ENCODE data around the gene IFIT1B. TPM values are rescaled to one million over a fixed set of nuclear protein-coding genes. Genes with fewer than 3 reads are reported as not detected.
A peak's percentile ranks its signal among the peaks of the same experiment; 100 is the strongest.
"Not testable (repeated sequence)": the region's sequence is repeated elsewhere in the genome, so short reads cannot be mapped to it uniquely, and the experiment has no call there.

IFIT1B gene
- total RNA-seq, 2 donors from 2014 or later, result not detected

DNA sequence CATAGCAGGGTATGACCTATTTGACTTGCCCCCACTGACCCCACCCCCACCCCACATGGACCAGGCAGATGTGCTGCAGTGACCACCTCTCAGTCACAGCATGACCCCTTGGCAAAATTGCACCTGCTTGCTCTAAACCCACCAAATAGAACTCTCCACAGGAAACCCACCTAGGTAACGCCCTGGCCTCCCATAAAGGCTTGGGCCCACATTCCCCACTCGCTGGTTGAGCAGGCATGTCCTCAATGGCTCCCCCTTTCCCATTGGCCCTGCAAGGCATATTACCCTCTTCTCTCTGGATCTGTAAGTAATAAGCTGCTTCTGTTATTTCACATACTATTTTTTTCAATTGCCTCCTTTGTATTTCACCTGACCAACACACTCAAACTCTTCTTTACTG is 17.3 kb downstream of the IFIT1B start:
- H3K36me3 Mint-ChIP-seq (ENCODE audit: insufficient read depth in 2 of 2), result no peaks in the 10 kb centered on the region
- ATAC-seq (replicated peaks in 1 of 2) (no peak), DNase-seq (no peak)
- no peak overlapping the region for H3K4me3 Mint-ChIP-seq
- H3K9me3 Mint-ChIP-seq, result no peaks in the 10 kb centered on the region
- H3K4me1 Mint-ChIP-seq (ENCODE audit: low read depth), result peaks cover 30% of the 10 kb centered on the region
- no peaks in the 10 kb centered on the region for H3K27me3 Mint-ChIP-seq (ENCODE audit: low read depth)
- no peak overlapping the region for H3K27ac Mint-ChIP-seq

GRCh38 chr10:89398003-89398749 is 20.3 kb downstream of the IFIT1B start:
- ATAC-seq (replicated peaks in 1 of 2) (no peak), DNase-seq (no peak)
- Mint-ChIP-seq H3K4me3 (no peak overlapping the region), H3K9me3 (no peaks in the 10 kb centered on the region), H3K27ac (no peak overlapping the region), H3K4me1 (ENCODE audit: low read depth) (peaks cover 17% of the 10 kb centered on the region), H3K36me3 (ENCODE audit: insufficient read depth in 2 of 2) (no peaks in the 10 kb centered on the region), H3K27me3 (ENCODE audit: low read depth) (no peaks in the 10 kb centered on the region)

- Mint-ChIP-seq H3K4me3 (no peak overlapping the region), H3K27ac (no peak overlapping the region), H3K4me1 (ENCODE audit: low read depth) (peaks cover 16% of the 10 kb centered on the region), H3K27me3 (ENCODE audit: low read depth) (no peaks in the 10 kb centered on the region), H3K36me3 (ENCODE audit: insufficient read depth in 2 of 2) (no peaks in the 10 kb centered on the region), H3K9me3 (no peaks in the 10 kb centered on the region)
- no peak for DNase-seq
- no peak for ATAC-seq (replicated peaks in 1 of 2)
These were observed 22.1 kb downstream of the IFIT1B start for GRCh38 chr10:89399956-89400355.

GRCh38 chr10:89403043-89403442 is 25.2 kb downstream of the IFIT1B start:
- Mint-ChIP-seq H3K36me3 (ENCODE audit: insufficient read depth in 2 of 2) (no peaks in the 10 kb centered on the region), H3K27me3 (ENCODE audit: low read depth) (no peaks in the 10 kb centered on the region), H3K4me3 (no peak overlapping the region), H3K9me3 (peaks cover 2% of the 10 kb centered on the region in 2 donors), H3K4me1 (ENCODE audit: low read depth) (peaks cover 8% of the 10 kb centered on the region), H3K27ac (no peak overlapping the region)
- ATAC-seq (replicated peaks in 1 of 2) (no peak), DNase-seq (no peak)

- ATAC-seq (replicated peaks in 1 of 2), result no peak
- no peak for DNase-seq
- Mint-ChIP-seq H3K4me1 (ENCODE audit: low read depth) (peaks cover 6% of the 10 kb centered on the region), H3K27me3 (ENCODE audit: low read depth) (no peaks in the 10 kb centered on the region), H3K27ac (no peak overlapping the region), H3K4me3 (no peak overlapping the region), H3K36me3 (ENCODE audit: insufficient read depth in 2 of 2) (no peaks in the 10 kb centered on the region), H3K9me3 (peaks cover 2% of the 10 kb centered on the region in 2 donors)
These were observed 26.5 kb downstream of the IFIT1B start for GRCh38 chr10:89404104-89405047.

- not testable (repeated sequence) for DNase-seq; H3K4me3 Mint-ChIP-seq; H3K27me3 Mint-ChIP-seq (ENCODE audit: low read depth); ATAC-seq (replicated peaks in 1 of 2); H3K9me3 Mint-ChIP-seq; H3K27ac Mint-ChIP-seq; H3K36me3 Mint-ChIP-seq (ENCODE audit: insufficient read depth in 2 of 2)
- peaks cover 12% of the 10 kb centered on the region for H3K4me1 Mint-ChIP-seq (ENCODE audit: low read depth)
These were observed 28.3 kb downstream of the IFIT1B start for GRCh38 chr10:89406178-89406577.

DNA sequence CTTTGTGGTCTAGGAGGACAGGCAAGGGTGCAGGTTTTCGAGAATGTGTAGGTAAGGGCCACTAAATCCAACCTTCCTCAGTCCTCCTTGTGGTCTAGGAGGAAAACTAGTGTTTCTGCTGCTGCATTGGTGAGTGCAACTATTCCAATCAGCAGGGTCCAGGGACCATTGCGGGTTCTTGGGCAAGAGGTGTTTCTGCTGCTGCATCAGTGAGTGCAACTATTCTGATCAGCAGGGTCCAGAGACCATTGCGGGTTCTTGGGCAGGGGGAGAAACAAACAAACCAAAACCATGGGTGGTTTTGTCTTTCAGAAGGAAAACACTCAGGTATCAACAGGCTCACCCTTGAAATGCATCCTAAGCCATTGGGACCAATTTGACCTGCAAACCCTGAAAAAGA is 29.9 kb downstream of the IFIT1B start:
- not testable (repeated sequence) for ATAC-seq (replicated peaks in 1 of 2); H3K4me3 Mint-ChIP-seq; H3K9me3 Mint-ChIP-seq; DNase-seq; H3K36me3 Mint-ChIP-seq (ENCODE audit: insufficient read depth in 2 of 2); H3K27ac Mint-ChIP-seq; H3K27me3 Mint-ChIP-seq (ENCODE audit: low read depth)
- H3K4me1 Mint-ChIP-seq (ENCODE audit: low read depth), result peaks cover 18% of the 10 kb centered on the region

DNA sequence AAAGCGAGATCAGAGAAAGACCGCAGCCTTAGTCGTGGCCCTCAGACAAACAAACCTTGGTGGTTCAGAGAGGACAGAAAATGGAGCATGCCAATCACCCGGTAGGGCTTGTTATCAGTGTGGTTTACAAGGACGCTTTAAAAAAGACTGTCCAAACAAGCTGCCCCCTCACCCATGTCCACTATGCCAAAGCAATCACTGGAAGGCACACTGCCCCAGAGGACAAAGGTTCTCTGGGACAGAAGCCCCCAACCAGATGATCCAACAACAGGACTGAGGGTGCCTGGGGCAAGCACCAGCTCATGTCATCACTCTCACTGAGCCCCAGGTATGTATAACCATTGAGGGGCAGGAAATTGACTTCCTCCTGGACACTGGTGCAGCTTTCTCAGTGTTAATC is 31.4 kb downstream of the IFIT1B start:
- not testable (repeated sequence) for H3K27ac Mint-ChIP-seq; H3K9me3 Mint-ChIP-seq; H3K4me3 Mint-ChIP-seq; H3K36me3 Mint-ChIP-seq (ENCODE audit: insufficient read depth in 2 of 2); DNase-seq; ATAC-seq (replicated peaks in 1 of 2); H3K27me3 Mint-ChIP-seq (ENCODE audit: low read depth)
- peaks cover 21% of the 10 kb centered on the region for H3K4me1 Mint-ChIP-seq (ENCODE audit: low read depth)

DNA sequence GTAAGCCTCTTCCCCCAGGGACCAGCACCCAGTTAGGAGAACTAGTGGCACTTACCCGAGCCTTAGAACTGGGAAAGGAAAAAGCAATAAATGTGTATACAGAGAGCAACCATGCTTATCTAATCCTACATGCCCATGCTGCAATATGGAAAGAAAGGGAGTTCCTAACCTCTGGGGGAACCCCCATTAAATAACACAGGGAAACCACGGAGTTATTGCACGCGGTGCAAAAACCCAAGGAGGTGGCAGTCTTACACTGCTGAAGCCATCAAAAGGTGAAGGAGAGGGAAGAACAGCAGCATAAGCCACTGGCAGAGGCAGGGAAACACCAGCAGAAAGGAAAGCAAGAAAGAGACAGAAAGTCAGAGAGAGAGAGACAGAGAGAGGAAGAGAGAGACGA is 32.7 kb downstream of the IFIT1B start:
- not testable (repeated sequence) for ATAC-seq (replicated peaks in 1 of 2); H3K4me3 Mint-ChIP-seq; H3K36me3 Mint-ChIP-seq (ENCODE audit: insufficient read depth in 2 of 2); H3K9me3 Mint-ChIP-seq; H3K27me3 Mint-ChIP-seq (ENCODE audit: low read depth); H3K27ac Mint-ChIP-seq; DNase-seq
- peaks cover 25% of the 10 kb centered on the region for H3K4me1 Mint-ChIP-seq (ENCODE audit: low read depth)

DNA sequence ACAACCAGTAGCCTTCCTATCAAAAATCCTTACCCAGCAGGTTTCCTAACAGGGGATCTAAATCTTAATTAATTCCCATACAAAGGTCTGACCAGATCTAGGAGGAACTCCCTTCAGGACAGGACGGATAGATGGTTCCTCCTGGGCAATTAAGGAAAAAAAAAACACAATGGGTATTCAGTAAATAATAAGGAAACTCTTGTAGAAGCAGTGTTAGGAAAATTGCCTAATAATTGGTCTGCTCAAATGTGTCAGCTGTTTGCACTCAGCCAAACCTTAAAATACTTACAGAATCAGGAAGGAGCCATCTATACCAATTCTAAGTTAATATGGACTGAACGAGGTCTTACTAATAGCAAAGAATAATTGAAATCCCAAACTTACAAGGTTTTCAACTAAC is 33.3 kb downstream of the IFIT1B start:
- not testable (repeated sequence) for DNase-seq; H3K4me3 Mint-ChIP-seq; H3K36me3 Mint-ChIP-seq (ENCODE audit: insufficient read depth in 2 of 2); H3K27me3 Mint-ChIP-seq (ENCODE audit: low read depth); H3K9me3 Mint-ChIP-seq; H3K27ac Mint-ChIP-seq; ATAC-seq (replicated peaks in 1 of 2)
- H3K4me1 Mint-ChIP-seq (ENCODE audit: low read depth), result peaks cover 31% of the 10 kb centered on the region

DNA sequence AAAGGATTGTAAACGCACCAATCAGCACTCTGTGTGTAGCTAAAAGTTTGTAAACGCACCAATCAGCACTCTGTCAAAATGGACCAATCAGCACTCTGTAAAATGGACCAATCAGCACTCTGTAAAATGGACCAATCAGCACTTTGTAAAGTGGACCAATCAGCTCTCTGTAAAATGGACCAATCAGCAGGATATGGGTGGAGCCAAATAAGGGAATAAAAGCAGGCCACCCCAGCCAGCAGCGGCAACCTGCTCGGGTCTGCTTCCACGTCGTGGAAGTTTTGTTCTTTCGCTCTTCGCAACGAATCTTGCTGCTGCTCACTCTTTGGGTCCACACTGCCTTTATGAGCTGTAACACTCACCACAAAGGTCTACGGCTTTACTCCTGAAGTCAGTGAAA is 34.4 kb downstream of the IFIT1B start:
- H3K9me3 Mint-ChIP-seq; ATAC-seq (replicated peaks in 1 of 2); H3K27ac Mint-ChIP-seq; H3K27me3 Mint-ChIP-seq (ENCODE audit: low read depth): not testable (repeated sequence)
- Mint-ChIP-seq H3K4me3 (peak overlapping the region; percentile 52 to 55), H3K36me3 (ENCODE audit: insufficient read depth in 2 of 2) (peaks cover 9 to 11% of the 10 kb centered on the region in 2 donors), H3K4me1 (ENCODE audit: low read depth) (peaks cover 42% of the 10 kb centered on the region)
- peak; percentile 25 to 50 for DNase-seq

GRCh38 chr10:89413398-89413912 is 35.6 kb downstream of the IFIT1B start:
- ATAC-seq (replicated peaks in 1 of 2) (no peak), DNase-seq (no peak)
- peaks cover 53% of the 10 kb centered on the region for H3K4me1 Mint-ChIP-seq (ENCODE audit: low read depth)
- peaks cover 10 to 16% of the 10 kb centered on the region in 2 donors for H3K36me3 Mint-ChIP-seq (ENCODE audit: insufficient read depth in 2 of 2)
- peak overlapping the region; percentile 87 to 95 for H3K4me3 Mint-ChIP-seq
- H3K27me3 Mint-ChIP-seq (ENCODE audit: low read depth), result no peaks in the 10 kb centered on the region
- H3K27ac Mint-ChIP-seq, result peak overlapping the region; percentile 98
- peaks cover 0 to 2% of the 10 kb centered on the region in 2 donors for H3K9me3 Mint-ChIP-seq

Data from activated T-cell treated with anti-CD3 and anti-CD28 coated beads, Interleukin-2, amount 50 U/mL, for 72 hours (primary cell).